HCT116 (cell line): ENCODE data around the gene STMND1. TPM values are rescaled to one million over a fixed set of nuclear protein-coding genes. Genes with fewer than 3 reads are reported as not detected.
A peak's percentile ranks its signal among the peaks of the same experiment; 100 is the strongest.

Experiments used
- ATAC-seq: fragments of 200-7000 bp; cut with Tn5 transposase; 2 replicates; pipeline ENCODE4 v1.9.1; 2020; ENCODE audit warnings: mild to moderate bottlenecking, moderate library complexity
- BruUV-seq: library from RNA; stranded (reverse); fragments of 400-500 nt; replicated peaks from 2 replicates; lab custom pipeline; 2021; lab: Mats Ljungman, UMichigan
- CTCF ChIA-PET: fragments of 300-600 bp; sonication (Branson Sonifier 250); formaldehyde crosslinking; loops from one replicate; lab custom pipeline; 2021; ENCODE audit warnings: antibody characterized with exemption; lab: Charles Lee
- POLR2A ChIA-PET: fragments of 300-600, 350-600 bp; sonication (Branson Sonifier 250); formaldehyde crosslinking; loops from one replicate; lab custom pipeline; 2021; ENCODE audit warnings: antibody characterized with exemption; lab: Charles Lee
- RAD21 ChIA-PET, 2 experiments: fragments of 300-600 bp; sonication (Branson Sonifier 250); formaldehyde crosslinking; loops; one replicate each; lab custom pipeline; 2023; ENCODE audit warnings: low total read pairs in 2 of 2; ENCODE audit not compliant: uncharacterized antibody in 2 of 2, unreplicated experiment in 2 of 2, low non-redundant PET in 1 of 2; lab: Charles Lee
- DNase-seq: peaks from one replicate; pipeline ENCODE4 v3.0.0-alpha.2; 2010; ENCODE audit warnings: low read depth, low spot score
- H2AFZ ChIP-seq: fragments of 200-600 bp; shearing (Covaris generic), sonication (generic); 2 replicates; pipeline ENCODE4 v1.6.1; 2017; ENCODE audit warnings: low read depth, mixed run types, mixed read lengths, antibody characterized with exemption, low read length; ENCODE audit not compliant: poor library complexity, severe bottlenecking
- H3K27ac ChIP-seq: 2 replicates; pipeline ENCODE4 v1.5.1; 2012; ENCODE audit warnings: low read depth, low read length
- H3K27me3 ChIP-seq: fragments of 200-600 bp; sonication (generic); 2 replicates; pipeline ENCODE4 v1.6.1; 2016; ENCODE audit warnings: mixed run types, low read length, mixed read lengths; ENCODE audit not compliant: insufficient read depth
- H3K36me3 ChIP-seq, 2 experiments: fragments of 200-500 bp in 1 of 2; fragments of 200-600 bp in 1 of 2; sonication (Bioruptor generic) in 1 of 2; sonication (generic) in 1 of 2; 2 replicates each; pipeline versions ENCODE4 v1.5.1 to v1.6.1; 2014 to 2016; ENCODE audit warnings: low read length in 2 of 2, inconsistent platforms in 1 of 2, mixed read lengths in 1 of 2, mixed run types in 1 of 2; ENCODE audit not compliant: insufficient read depth in 2 of 2, control insufficient read depth in 1 of 2
- H3K4me1 ChIP-seq, 2 experiments: fragments of 200-600 bp in 1 of 2; sonication (generic) in 1 of 2; 2 replicates each; pipeline versions ENCODE4 v1.5.1 to v1.6.1; 2012 to 2017; ENCODE audit warnings: low read length in 2 of 2, inconsistent platforms in 1 of 2, mild to moderate bottlenecking in 1 of 2, mixed read lengths in 1 of 2, mixed run types in 1 of 2, moderate library complexity in 1 of 2; ENCODE audit not compliant: insufficient read depth in 2 of 2, control insufficient read depth in 1 of 2
- H3K4me2 ChIP-seq: fragments of 200-600 bp; sonication (generic); 2 replicates; pipeline ENCODE4 v1.6.1; 2017; ENCODE audit warnings: mixed run types, low read length, mixed read lengths
- H3K4me3 ChIP-seq, 2 experiments: fragments of 200-600 bp in 1 of 2; sonication (generic) in 1 of 2; replicated peaks in 1 of 2; 2 replicates each; pipeline ENCODE4 v1.5.1; 2011 to 2016; ENCODE audit warnings: low read length in 2 of 2, control low read depth in 1 of 2, low read depth in 1 of 2, mild to moderate bottlenecking in 1 of 2, mixed read lengths in 1 of 2, mixed run types in 1 of 2
- H3K79me2 ChIP-seq: fragments of 200-600 bp; sonication (generic); 2 replicates; pipeline ENCODE4 v1.6.1; 2017; ENCODE audit warnings: mild to moderate bottlenecking, mixed run types, low read length, moderate library complexity, mixed read lengths; ENCODE audit not compliant: insufficient read depth
- H3K9ac ChIP-seq: fragments of 200-600 bp; sonication (generic); 2 replicates; pipeline ENCODE4 v1.6.1; 2016; ENCODE audit warnings: low read length, mixed read lengths
- H3K9me2 ChIP-seq: fragments of 200-600 bp; sonication (generic), shearing (Covaris generic); 2 replicates; pipeline ENCODE4 v1.6.1; 2017; ENCODE audit warnings: mixed run types, mild to moderate bottlenecking, moderate library complexity; ENCODE audit not compliant: insufficient read depth
- H3K9me3 ChIP-seq, 2 experiments: fragments of 200-500 bp in 1 of 2; fragments of 200-600 bp in 1 of 2; sonication (Bioruptor generic) in 1 of 2; sonication (generic) in 1 of 2; 2 replicates each; pipeline ENCODE4 v1.6.1; 2014 to 2017; ENCODE audit warnings: low read length in 2 of 2, mixed read lengths in 2 of 2, inconsistent platforms in 1 of 2, low read depth in 1 of 2, mild to moderate bottlenecking in 1 of 2, mixed run types in 1 of 2, moderate library complexity in 1 of 2; ENCODE audit not compliant: control insufficient read depth in 1 of 2, insufficient read depth in 1 of 2
- H4K20me1 ChIP-seq: fragments of 200-600 bp; sonication (generic), shearing (Covaris generic); 2 replicates; pipeline ENCODE4 v1.6.1; 2017; ENCODE audit warnings: mixed run types, mild to moderate bottlenecking, moderate library complexity; ENCODE audit not compliant: insufficient read depth
- CBX3 ChIP-seq: IDR thresholded peaks from 2 replicates; pipeline ENCODE4 v1.6.1; 2012; ENCODE audit warnings: low read depth
- CEBPB ChIP-seq: IDR thresholded peaks from 2 replicates; pipeline ENCODE4 v1.6.1; 2012; ENCODE audit warnings: low read depth
- EGR1 ChIP-seq: IDR thresholded peaks from 2 replicates; pipeline ENCODE4 v1.6.1; 2012; ENCODE audit warnings: low read depth
- EZH2 ChIP-seq: fragments of 200-600 bp; sonication (generic); IDR thresholded peaks from 2 replicates; pipeline ENCODE4 v1.6.1; 2017; ENCODE audit warnings: antibody characterized with exemption, mixed run types
- FOSL1 ChIP-seq: IDR thresholded peaks from 2 replicates; pipeline ENCODE4 v1.6.1; 2012; ENCODE audit warnings: low read depth
- JUND ChIP-seq: IDR thresholded peaks from 2 replicates; pipeline ENCODE4 v1.6.1; 2012
- RAD21 ChIP-seq: IDR thresholded peaks from 2 replicates; pipeline ENCODE4 v1.6.1; 2012; ENCODE audit warnings: low read depth, mild to moderate bottlenecking
- SIN3A ChIP-seq: IDR thresholded peaks from 2 replicates; pipeline ENCODE4 v1.6.1; 2012; ENCODE audit warnings: low read depth
- SP1 ChIP-seq: IDR thresholded peaks from 2 replicates; pipeline ENCODE4 v1.6.1; 2012; ENCODE audit warnings: low read depth
- SRF ChIP-seq: IDR thresholded peaks from 2 replicates; pipeline ENCODE4 v1.6.1; 2012; ENCODE audit warnings: low read depth
- intact Hi-C: fragments of 100-400 bp; cut with micrococcal nuclease; formaldehyde crosslinking; loops from 2 replicates; pipeline ENCODE4 v1.10.0; 2022
- total RNA-seq: library from RNA; stranded (reverse); gene quantifications from one replicate; pipeline ENCODE4 v1.2.1, GENCODE V29; 2021; ENCODE audit not compliant: unreplicated experiment
- TF ChIP-seq, protein P1 (sequence below), 3 experiments: fragments of 200-600 bp in 1 of 3; sonication (generic) in 1 of 3; IDR thresholded peaks in 2 of 3; conservative IDR thresholded peaks in 1 of 3; 2 replicates each; pipeline ENCODE4 v1.5.1; 2012 to 2017; ENCODE audit warnings: low read depth in 2 of 3, low read length in 2 of 3, antibody characterized with exemption in 1 of 3, borderline replicate concordance in 1 of 3, control low read depth in 1 of 3, mild to moderate bottlenecking in 1 of 3, mixed read lengths in 1 of 3, mixed run types in 1 of 3, moderate library complexity in 1 of 3; ENCODE audit not compliant: insufficient read depth in 1 of 3

Gene STMND1
- total RNA-seq, 1 experiment from 2014 or later = not detected

DNA sequence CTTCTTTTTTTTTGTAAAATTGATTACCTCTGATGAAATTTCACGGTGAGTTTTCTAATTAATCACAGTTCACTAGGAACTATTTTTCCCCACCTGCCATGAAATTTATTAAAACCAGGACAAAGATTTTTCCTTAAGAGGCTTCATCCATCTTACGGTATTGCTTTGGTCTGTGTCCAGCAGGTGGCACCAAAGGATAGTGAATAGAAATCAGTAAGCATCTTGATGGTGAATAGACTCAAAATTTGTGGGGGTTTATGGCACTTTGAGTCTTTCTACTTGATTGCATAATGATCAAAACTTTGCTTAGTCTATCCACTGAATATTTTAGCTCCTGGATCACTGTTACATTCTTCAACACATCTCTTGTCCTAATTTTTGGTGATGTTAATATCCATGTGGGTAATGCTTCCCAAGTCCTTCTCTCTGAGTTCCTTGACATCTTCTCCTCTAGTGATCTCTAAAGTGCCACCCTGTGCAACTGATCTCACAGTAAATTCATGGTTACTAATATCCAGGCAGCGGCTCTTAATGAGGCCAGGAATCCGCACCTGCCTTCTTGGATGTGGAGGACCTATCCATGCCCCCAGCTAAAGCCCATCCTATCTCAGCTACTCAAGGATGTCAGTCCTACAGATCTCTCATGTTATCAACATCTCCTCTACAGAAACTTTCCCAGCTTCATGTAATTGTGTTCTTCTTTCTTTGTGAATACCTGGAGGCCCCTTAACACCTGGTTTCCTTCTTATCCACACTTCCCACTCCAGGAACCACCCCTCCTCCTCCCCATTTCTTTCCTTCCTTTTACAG, 54.5 kb downstream of the STMND1 start (continued):
- TF ChIP-seq, protein P1, sequence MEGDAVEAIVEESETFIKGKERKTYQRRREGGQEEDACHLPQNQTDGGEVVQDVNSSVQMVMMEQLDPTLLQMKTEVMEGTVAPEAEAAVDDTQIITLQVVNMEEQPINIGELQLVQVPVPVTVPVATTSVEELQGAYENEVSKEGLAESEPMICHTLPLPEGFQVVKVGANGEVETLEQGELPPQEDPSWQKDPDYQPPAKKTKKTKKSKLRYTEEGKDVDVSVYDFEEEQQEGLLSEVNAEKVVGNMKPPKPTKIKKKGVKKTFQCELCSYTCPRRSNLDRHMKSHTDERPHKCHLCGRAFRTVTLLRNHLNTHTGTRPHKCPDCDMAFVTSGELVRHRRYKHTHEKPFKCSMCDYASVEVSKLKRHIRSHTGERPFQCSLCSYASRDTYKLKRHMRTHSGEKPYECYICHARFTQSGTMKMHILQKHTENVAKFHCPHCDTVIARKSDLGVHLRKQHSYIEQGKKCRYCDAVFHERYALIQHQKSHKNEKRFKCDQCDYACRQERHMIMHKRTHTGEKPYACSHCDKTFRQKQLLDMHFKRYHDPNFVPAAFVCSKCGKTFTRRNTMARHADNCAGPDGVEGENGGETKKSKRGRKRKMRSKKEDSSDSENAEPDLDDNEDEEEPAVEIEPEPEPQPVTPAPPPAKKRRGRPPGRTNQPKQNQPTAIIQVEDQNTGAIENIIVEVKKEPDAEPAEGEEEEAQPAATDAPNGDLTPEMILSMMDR (IDR thresholded peaks at IDR 0.05 in 2 of 3, conservative IDR thresholded peaks at IDR 0.05 in 1 of 3; ENCODE audit: borderline replicate concordance in 1 of 3, insufficient read depth in 1 of 3, low read depth in 2 of 3, low read length in 2 of 3) = peak; percentile 70 to 92 (median 86)
- TF ChIP-seq, all 23 proteins: peak for 2

DNA sequence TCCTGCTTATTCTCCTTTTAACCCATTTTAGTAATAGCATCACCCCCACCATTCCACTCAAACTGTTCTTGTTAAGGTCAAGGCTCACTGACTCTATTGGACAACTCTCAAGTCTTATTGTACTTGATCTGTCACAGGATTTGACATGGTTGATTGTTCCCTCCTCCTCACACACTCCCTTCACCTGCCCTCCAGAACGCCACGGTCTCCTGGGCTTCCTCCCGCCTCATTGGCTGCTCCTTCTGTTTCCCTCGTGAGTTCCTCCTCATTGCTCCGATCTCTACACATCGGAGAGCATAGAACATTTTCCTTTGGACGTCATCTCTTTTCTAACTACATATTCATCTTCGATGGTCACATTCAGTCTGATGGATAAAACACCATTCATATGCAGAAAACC, 55.1 kb downstream of the STMND1 start:
- no peak for DNase-seq
- no peak overlapping the region for H3K4me3 ChIP-seq
- no peak overlapping the region for H3K27ac ChIP-seq
- intact Hi-C loops = loop anchor here (1.0 to 5.0 kb wide), 4 partner anchors 427 to 1347 kb away; no protein-coding TSS in a partner anchor
- H3K4me2 ChIP-seq = no peak overlapping the region
- H3K9me3 ChIP-seq = peaks cover 0 to 10% of the 10 kb centered on the region in 2 experiments; a peak in 2 of 4 replicates
- TF ChIP-seq JUND = no peak
- TF ChIP-seq, protein P1 (IDR thresholded peaks at IDR 0.05 in 2 of 3, conservative IDR thresholded peaks at IDR 0.05 in 1 of 3; ENCODE audit: borderline replicate concordance in 1 of 3, insufficient read depth in 1 of 3, low read depth in 2 of 3, low read length in 2 of 3) = no peak
- TF ChIP-seq CBX3 = no peak
- no peak for TF ChIP-seq CEBPB
- no peak for TF ChIP-seq SRF
- no peak for TF ChIP-seq EZH2
- TF ChIP-seq EGR1 = no peak
- TF ChIP-seq SIN3A = no peak
- no peak for TF ChIP-seq RAD21
- TF ChIP-seq FOSL1 = no peak
- no peak for TF ChIP-seq SP1
- TF ChIP-seq, all 23 proteins: peak for 0
- BruUV-seq = no TSS peak
- Histone ChIP-seq H3K36me3 (no peaks in the 10 kb centered on the region), H3K9me2 (no peaks in the 10 kb centered on the region), H3K79me2 (no peaks in the 10 kb centered on the region), H3K4me1 (no peaks in the 10 kb centered on the region), H2AFZ (no peak overlapping the region), H3K9ac (no peak overlapping the region), H3K27me3 (no peaks in the 10 kb centered on the region), H4K20me1 (no peaks in the 10 kb centered on the region)
- ChIA-PET POLR2A (no interaction called here), CTCF (interaction anchor here (0.6 to 3.6 kb wide), 3 partner anchors 375 to 429 kb away, joined by 3 to 18 read pairs (median 6); no protein-coding TSS in a partner anchor), RAD21 (interaction anchor here in 1 of 2 experiments (1.0 kb wide), 1 partner anchor 427 kb away, joined by 4 read pairs; no protein-coding TSS in a partner anchor)
- no peak for ATAC-seq
